Activated CD8-positive, alpha-beta T cell treated with anti-CD3 and anti-CD28 coated beads for 36 hours (primary cell): ENCODE data around the gene TSC2. TPM values are rescaled to one million over a fixed set of nuclear protein-coding genes. Genes with fewer than 3 reads are reported as not detected.

Source experiments
- ATAC-seq: fragments of 200-7000 bp; cut with Tn5 transposase; one replicate; pipeline ENCODE4 v1.10.0; 2021; ENCODE audit warnings: mild to moderate bottlenecking, moderate library complexity
- CTCF ChIA-PET: fragments of 350-600 bp; sonication (Branson Sonifier 250); formaldehyde crosslinking; loops from one replicate; lab custom pipeline; 2021; ENCODE audit warnings: antibody characterized with exemption; lab: Charles Lee
- POLR2A ChIA-PET: fragments of 350-600 bp; sonication (Branson Sonifier 250); formaldehyde crosslinking; loops from one replicate; lab custom pipeline; 2021; ENCODE audit warnings: antibody characterized with exemption; lab: Charles Lee
- DNase-seq: peaks from one replicate; pipeline ENCODE4 v3.0.0-alpha.2; 2020
- H3K27ac Mint-ChIP-seq: one replicate; pipeline ENCODE4 v1.8.0; 2021; ENCODE audit warnings: mild to moderate bottlenecking, mixed read lengths
- H3K27me3 Mint-ChIP-seq: one replicate; pipeline ENCODE4 v1.8.0; 2021; ENCODE audit warnings: mixed read lengths
- H3K36me3 Mint-ChIP-seq: one replicate; pipeline ENCODE4 v1.8.0; 2021; ENCODE audit warnings: low read depth, mixed read lengths
- H3K4me1 Mint-ChIP-seq: one replicate; pipeline ENCODE4 v1.8.0; 2021; ENCODE audit warnings: low read depth, mixed read lengths
- H3K4me3 Mint-ChIP-seq: one replicate; pipeline ENCODE4 v1.8.0; 2021; ENCODE audit warnings: mild to moderate bottlenecking, moderate library complexity, mixed read lengths
- H3K9me3 Mint-ChIP-seq: one replicate; pipeline ENCODE4 v1.8.0; 2021; ENCODE audit warnings: mixed read lengths
- CTCF ChIP-seq: fragments of 200-600 bp; IDR thresholded peaks from one replicate; pipeline ENCODE4 v1.8.0; 2022; ENCODE audit warnings: antibody characterized with exemption, mild to moderate bottlenecking
- intact Hi-C: fragments of 100-400 bp; cut with micrococcal nuclease; formaldehyde crosslinking; loops from one replicate; pipeline ENCODE4 v1.10.0; 2022
- total RNA-seq, 2 experiments: library from RNA; stranded (reverse); gene quantifications; one replicate each; pipeline ENCODE4 v1.2.3, GENCODE V29; 2021

Gene TSC2
- total RNA-seq, 2 experiments from 2014 or later: 54.4 to 57.3 TPM

GRCh38 chr16:2082983-2083364 is 35.2 kb downstream of the TSC2 start:
- no peak for TF ChIP-seq CTCF
- intact Hi-C loops: no loop called here
- Mint-ChIP-seq H3K27ac (peak overlapping the region; percentile 25), H3K27me3 (no peaks in the 10 kb centered on the region), H3K9me3 (no peaks in the 10 kb centered on the region), H3K4me1 (no peaks in the 10 kb centered on the region), H3K4me3 (no peak overlapping the region), H3K36me3 (no peaks in the 10 kb centered on the region)
- ATAC-seq: peak; percentile 43
- no peak for DNase-seq
- CTCF ChIA-PET: no interaction called here
- POLR2A ChIA-PET: interaction anchor here (1.1 kb wide), 1 partner anchor 21 kb away, joined by 3 read pairs; no protein-coding TSS in a partner anchor

- ATAC-seq (no peak), DNase-seq (no peak)
- H3K4me1 Mint-ChIP-seq: no peaks in the 10 kb centered on the region
- ChIA-PET CTCF (no interaction called here), POLR2A (interaction anchor here (1.1 kb wide), 1 partner anchor 21 kb away, joined by 3 read pairs; no protein-coding TSS in a partner anchor)
- H3K27me3 Mint-ChIP-seq: no peaks in the 10 kb centered on the region
- TF ChIP-seq CTCF: no peak
- intact Hi-C loops: no loop called here
- H3K4me3 Mint-ChIP-seq: no peak overlapping the region
- H3K36me3 Mint-ChIP-seq: no peaks in the 10 kb centered on the region
- no peaks in the 10 kb centered on the region for H3K9me3 Mint-ChIP-seq
- H3K27ac Mint-ChIP-seq: no peak overlapping the region
Observed at GRCh38 chr16:2083409-2083808, 35.6 kb downstream of the TSC2 start.

- DNase-seq: no peak
- ChIA-PET CTCF (no interaction called here), POLR2A (interaction anchor here (0.6 to 1.0 kb wide), 2 partner anchors 54 to 67 kb away, joined by 3 read pairs; no protein-coding TSS in a partner anchor)
- no peak overlapping the region for H3K4me3 Mint-ChIP-seq
- H3K27me3 Mint-ChIP-seq: no peaks in the 10 kb centered on the region
- intact Hi-C loops: no loop called here
- no peak for ATAC-seq
- no peaks in the 10 kb centered on the region for H3K9me3 Mint-ChIP-seq
- no peaks in the 10 kb centered on the region for H3K4me1 Mint-ChIP-seq
- H3K27ac Mint-ChIP-seq: no peak overlapping the region
- no peak for TF ChIP-seq CTCF
- H3K36me3 Mint-ChIP-seq: no peaks in the 10 kb centered on the region
Observed at GRCh38 chr16:2083876-2084780, 36.3 kb downstream of the TSC2 start.

GRCh38 chr16:2084895-2085625 is 37.3 kb downstream of the TSC2 start:
- ATAC-seq (no peak), DNase-seq (no peak)
- H3K27me3 Mint-ChIP-seq: no peaks in the 10 kb centered on the region
- TF ChIP-seq CTCF: no peak
- no peaks in the 10 kb centered on the region for H3K36me3 Mint-ChIP-seq
- ChIA-PET POLR2A (interaction anchor here (1.0 kb wide), 1 partner anchor 55 kb away, joined by 3 read pairs; no protein-coding TSS in a partner anchor), CTCF (no interaction called here)
- H3K4me3 Mint-ChIP-seq: no peak overlapping the region
- H3K27ac Mint-ChIP-seq: no peak overlapping the region
- intact Hi-C loops: no loop called here
- no peaks in the 10 kb centered on the region for H3K9me3 Mint-ChIP-seq
- H3K4me1 Mint-ChIP-seq: no peaks in the 10 kb centered on the region
